ACC112 (cell line): Measurements from ENCODE around the gene TLCD4.

ENCODE experiments used
- H2AFZ ChIP-seq: fragments of 200-600 bp; sonication (generic); one replicate; pipeline ENCODE4 v1.6.0; 2017; ENCODE audit warnings: antibody characterized with exemption, low read length; ENCODE audit not compliant: unreplicated experiment
- H3K27ac ChIP-seq: fragments of 200-600 bp; sonication (generic); 2 replicates; pipeline ENCODE4 v1.5.1; 2014; ENCODE audit warnings: low read depth, mild to moderate bottlenecking, antibody characterized with exemption, low read length, moderate library complexity
- H3K27me3 ChIP-seq: fragments of 200-600 bp; sonication (generic); 2 replicates; pipeline ENCODE4 v1.6.1; 2014; ENCODE audit warnings: mild to moderate bottlenecking, antibody characterized with exemption, low read length, moderate library complexity, mixed read lengths; ENCODE audit not compliant: insufficient read depth
- H3K36me3 ChIP-seq: fragments of 200-600 bp; sonication (generic); 2 replicates; pipeline ENCODE4 v1.6.1; 2016; ENCODE audit warnings: mild to moderate bottlenecking, antibody characterized with exemption, low read length, moderate library complexity, mixed read lengths; ENCODE audit not compliant: insufficient read depth
- H3K4me1 ChIP-seq: fragments of 200-600 bp; sonication (generic); one replicate; pipeline ENCODE4 v1.6.1; 2016; ENCODE audit warnings: low read length, mixed read lengths; ENCODE audit not compliant: insufficient read depth, unreplicated experiment, control insufficient read depth
- H3K4me3 ChIP-seq: fragments of 200-600 bp; sonication (generic); 2 replicates; pipeline ENCODE4 v1.5.1; 2014; ENCODE audit warnings: mild to moderate bottlenecking, low read depth, low read length
- H3K79me2 ChIP-seq: fragments of 200-600 bp; sonication (generic); one replicate; pipeline ENCODE4 v1.6.0; 2016; ENCODE audit warnings: low read length; ENCODE audit not compliant: control insufficient read depth, unreplicated experiment, insufficient read depth

TLCD4 gene

GRCh38 chr1:95117207-95118066 is at the start of gene TLCD4:
TLCD4 (plus strand) TSS chr1:95117355; CDS start chr1:95143902, 26,547 bp downstream.
- Histone ChIP-seq H3K27ac (no peak within 1 kb of the TSS), H2AFZ (peak within 1 kb of the TSS; percentile 84), H3K27me3 (peaks cover 35% of the 10 kb centered on the region), H3K4me1 (no peaks in the 10 kb centered on the region), H3K36me3 (no peaks in the 10 kb centered on the region), H3K4me3 (peak within 1 kb of the TSS; percentile 79), H3K79me2 (no peaks in the 10 kb centered on the region)

GRCh38 chr1:95067568-95067967 is 49.6 kb upstream of the TLCD4 start:
- H3K4me3 ChIP-seq, result no peak overlapping the region
- no peaks in the 10 kb centered on the region for H3K79me2 ChIP-seq
- H2AFZ ChIP-seq, result no peak overlapping the region
- no peak overlapping the region for H3K27ac ChIP-seq
- H3K4me1 ChIP-seq, result peaks cover 7% of the 10 kb centered on the region
- no peaks in the 10 kb centered on the region for H3K27me3 ChIP-seq
- no peaks in the 10 kb centered on the region for H3K36me3 ChIP-seq

GRCh38 chr1:95068956-95069709 is 48.0 kb upstream of the TLCD4 start:
- Histone ChIP-seq H3K4me1 (peaks cover 7% of the 10 kb centered on the region), H3K79me2 (no peaks in the 10 kb centered on the region), H3K27me3 (no peaks in the 10 kb centered on the region), H2AFZ (no peak overlapping the region), H3K36me3 (no peaks in the 10 kb centered on the region), H3K27ac (no peak overlapping the region), H3K4me3 (no peak overlapping the region)

DNA sequence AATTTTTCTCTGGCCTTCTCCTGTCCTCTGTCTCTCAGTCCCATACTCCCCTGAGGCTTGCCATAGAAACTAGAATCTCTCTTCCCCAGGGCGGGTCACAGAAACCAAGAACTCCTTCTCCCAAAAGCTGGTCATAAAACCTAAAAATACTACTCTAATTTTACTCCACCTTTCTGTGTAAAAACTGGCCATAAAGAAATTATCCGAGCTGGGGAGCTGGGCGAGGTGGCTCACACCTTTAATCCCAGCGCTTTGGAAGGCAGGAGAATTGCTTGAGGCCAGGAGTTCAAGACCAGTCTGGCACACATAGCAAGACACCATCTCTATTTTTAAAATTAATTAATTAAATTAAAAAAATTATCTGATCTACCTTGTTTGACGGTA is 47.5 kb upstream of the TLCD4 start:
- no peak overlapping the region for H2AFZ ChIP-seq
- H3K4me1 ChIP-seq, result peaks cover 7% of the 10 kb centered on the region
- H3K36me3 ChIP-seq, result no peaks in the 10 kb centered on the region
- no peak overlapping the region for H3K27ac ChIP-seq
- H3K4me3 ChIP-seq, result no peak overlapping the region
- no peaks in the 10 kb centered on the region for H3K79me2 ChIP-seq
- no peaks in the 10 kb centered on the region for H3K27me3 ChIP-seq

- Histone ChIP-seq H3K27ac (no peak overlapping the region), H3K36me3 (no peaks in the 10 kb centered on the region), H3K79me2 (no peaks in the 10 kb centered on the region), H3K4me1 (peaks cover 7% of the 10 kb centered on the region), H2AFZ (peak overlapping the region; percentile 81), H3K4me3 (peak overlapping the region; percentile 86), H3K27me3 (no peaks in the 10 kb centered on the region)
Observed at GRCh38 chr1:95071539-95071938, 45.6 kb upstream of the TLCD4 start.

- H3K4me3 ChIP-seq, result peak overlapping the region; percentile 86
- H3K27ac ChIP-seq, result no peak overlapping the region; the same call in 1 of the 2 replicates
- H3K36me3 ChIP-seq, result no peaks in the 10 kb centered on the region
- H2AFZ ChIP-seq, result peak overlapping the region; percentile 81
- H3K27me3 ChIP-seq, result no peaks in the 10 kb centered on the region
- H3K4me1 ChIP-seq, result peaks cover 7% of the 10 kb centered on the region
- H3K79me2 ChIP-seq, result no peaks in the 10 kb centered on the region
Observed at GRCh38 chr1:95072117-95072516, 45.0 kb upstream of the TLCD4 start.

DNA sequence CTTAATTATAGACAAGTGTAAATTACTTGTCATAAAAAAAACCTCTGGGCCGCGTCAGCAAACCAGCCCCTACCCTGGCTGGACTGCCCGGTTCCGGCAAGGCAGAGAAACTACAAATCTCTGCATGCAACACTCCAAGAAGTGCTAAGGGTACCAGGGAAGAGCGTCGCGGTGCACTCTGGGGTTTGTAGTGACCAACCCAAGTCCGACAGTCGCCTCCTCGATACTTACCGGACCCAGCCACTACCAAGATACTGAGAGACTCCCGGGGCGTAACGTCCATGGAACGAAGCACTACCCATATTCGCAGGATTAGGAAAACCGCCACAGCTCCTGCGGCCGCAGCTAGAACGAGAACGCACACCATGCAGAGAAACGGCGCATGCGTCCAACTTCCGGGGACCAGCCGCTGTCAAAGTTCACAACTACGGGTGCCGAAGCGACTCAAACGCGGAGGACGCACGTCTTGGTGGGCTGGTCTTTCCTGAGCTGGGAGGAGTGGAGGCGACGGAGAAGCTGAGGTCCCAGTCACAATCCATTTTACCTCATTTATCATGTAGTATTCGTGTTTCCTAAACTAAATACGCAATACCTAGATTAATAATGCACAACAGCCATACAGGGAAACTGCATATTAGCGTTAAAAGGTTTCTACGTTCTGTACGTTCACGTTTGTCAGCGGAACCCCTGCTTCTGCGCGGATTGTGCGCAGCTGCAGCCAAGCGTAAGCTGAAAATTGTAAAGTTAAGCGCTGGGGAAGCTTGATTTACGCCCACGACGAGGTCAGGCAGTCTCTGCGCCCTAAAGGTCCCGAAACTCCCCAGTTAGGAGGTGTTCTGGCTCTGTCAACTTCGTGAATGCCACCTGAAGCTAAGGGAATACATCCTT is 44.4 kb upstream of the TLCD4 start, which contains the start of gene ALG14:
Gene ALG14 (minus strand): TSS at position 420 of the 888 bp plus-strand sequence. CDS start 53 bp downstream, at position 367.
- H2AFZ ChIP-seq, result peak within 1 kb of the TSS; percentile 90
- H3K36me3 ChIP-seq, result no peaks in the 10 kb centered on the region
- H3K27me3 ChIP-seq, result peaks cover 4% of the 10 kb centered on the region
- H3K4me3 ChIP-seq, result peak within 1 kb of the TSS; percentile 86
- H3K79me2 ChIP-seq, result no peaks in the 10 kb centered on the region
- peak within 1 kb of the TSS; percentile 70 for H3K27ac ChIP-seq
- H3K4me1 ChIP-seq, result peaks cover 7% of the 10 kb centered on the region

DNA sequence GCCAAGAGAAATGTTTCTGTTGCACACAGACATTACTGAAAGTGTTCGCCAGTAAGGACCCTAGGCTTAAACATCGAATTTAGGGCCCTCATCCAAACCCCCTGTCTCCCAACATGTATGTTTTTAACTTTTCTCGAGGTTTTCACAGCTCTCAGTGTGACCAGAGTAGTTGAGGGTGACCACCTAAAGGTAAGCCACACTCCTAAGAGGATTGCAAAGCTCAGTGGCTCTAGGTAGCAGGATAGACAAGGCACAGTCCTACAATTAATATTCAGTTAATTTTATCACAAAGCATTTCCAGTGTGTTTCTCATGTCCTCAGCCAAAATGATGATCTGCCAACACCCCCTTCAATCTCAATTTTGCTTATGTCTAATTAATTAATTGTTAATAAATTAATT is 43.7 kb upstream of the TLCD4 start:
- peaks cover 11% of the 10 kb centered on the region for H3K27me3 ChIP-seq
- peaks cover 7% of the 10 kb centered on the region for H3K4me1 ChIP-seq
- no peak overlapping the region for H3K27ac ChIP-seq

GRCh38 chr1:95076034-95076433 is 41.1 kb upstream of the TLCD4 start:
- Histone ChIP-seq H3K4me3 (no peak overlapping the region), H3K27me3 (peaks cover 37% of the 10 kb centered on the region), H3K4me1 (peaks cover 7% of the 10 kb centered on the region), H2AFZ (no peak overlapping the region), H3K27ac (no peak overlapping the region), H3K36me3 (no peaks in the 10 kb centered on the region), H3K79me2 (no peaks in the 10 kb centered on the region)

More for the DNA sequence above, 43.7 kb upstream of the TLCD4 start:
- H3K4me3 ChIP-seq, result peak overlapping the region; percentile 86
- no peaks in the 10 kb centered on the region for H3K36me3 ChIP-seq
- peak overlapping the region; percentile 71 for H2AFZ ChIP-seq
- H3K79me2 ChIP-seq, result no peaks in the 10 kb centered on the region

- H3K4me3 ChIP-seq, result no peak overlapping the region
- H2AFZ ChIP-seq, result no peak overlapping the region
- H3K79me2 ChIP-seq, result no peaks in the 10 kb centered on the region
- H3K27me3 ChIP-seq, result peaks cover 41% of the 10 kb centered on the region
- H3K27ac ChIP-seq, result no peak overlapping the region
- no peaks in the 10 kb centered on the region for H3K36me3 ChIP-seq
- peaks cover 9% of the 10 kb centered on the region for H3K4me1 ChIP-seq
Observed at GRCh38 chr1:95080446-95080845, 36.7 kb upstream of the TLCD4 start.
